ENCODE results near the gene WDFY4.

The WDFY4 gene

DNA sequence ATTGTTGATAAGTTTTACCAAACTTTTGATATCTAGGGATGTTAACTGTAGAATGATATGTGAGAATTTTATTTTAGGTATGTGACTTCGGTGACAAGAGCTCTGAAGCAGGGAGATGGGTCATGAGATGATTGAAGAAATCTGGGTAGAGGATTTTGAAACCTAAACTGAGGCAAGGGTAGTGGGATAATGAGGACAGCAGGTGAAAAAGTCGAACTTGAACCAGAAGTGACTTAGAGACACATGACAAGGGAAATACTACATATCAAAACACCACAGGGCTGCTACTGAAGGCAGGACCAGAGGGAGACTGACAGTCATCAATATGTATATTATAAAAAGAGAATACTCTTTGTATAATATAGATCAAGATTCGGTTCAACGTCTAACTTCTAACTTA lies 113.2 kb downstream of the WDFY4 start:
- peak; percentile 44 to 50 (median 49) for DNase-seq

- peak; percentile 85 to 95 (median 94) for DNase-seq
Measured at GRCh38 chr10:48798481-48799254, 114.0 kb downstream of the WDFY4 start.

DNA sequence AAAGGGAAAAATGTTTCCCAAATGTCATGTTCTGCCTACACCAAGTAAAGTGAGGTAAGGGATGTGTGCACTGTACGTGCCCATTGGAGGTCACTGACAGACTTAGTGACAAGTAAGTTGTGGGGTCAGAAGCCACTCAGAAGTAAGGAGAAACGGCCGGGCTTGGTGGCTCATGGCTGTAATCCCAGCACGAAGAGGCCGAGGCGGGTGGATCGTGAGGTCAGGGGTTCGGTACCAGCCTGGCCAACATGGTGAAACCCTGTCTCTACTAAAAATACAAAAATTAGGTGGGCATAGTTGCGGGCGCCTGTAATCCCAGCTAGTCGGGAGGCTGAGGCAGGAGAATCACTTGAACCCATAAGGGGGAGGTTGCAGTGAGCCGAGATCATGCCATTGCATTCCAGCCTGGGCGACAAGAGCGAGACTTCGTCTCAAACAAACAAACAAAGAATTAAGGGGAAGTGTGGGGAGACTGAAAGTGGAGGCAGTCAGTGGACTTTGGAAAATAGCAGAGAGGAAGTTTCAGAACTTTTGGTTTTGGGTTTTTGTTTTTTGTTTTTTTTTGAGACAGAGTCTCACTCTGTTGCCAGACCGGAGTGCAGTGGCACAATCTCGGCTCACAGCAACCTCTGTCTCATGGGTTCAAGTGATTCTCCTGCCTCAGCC lies 114.8 kb downstream of the WDFY4 start:
- peak; percentile 69 to 87 (median 81) for DNase-seq

DNA sequence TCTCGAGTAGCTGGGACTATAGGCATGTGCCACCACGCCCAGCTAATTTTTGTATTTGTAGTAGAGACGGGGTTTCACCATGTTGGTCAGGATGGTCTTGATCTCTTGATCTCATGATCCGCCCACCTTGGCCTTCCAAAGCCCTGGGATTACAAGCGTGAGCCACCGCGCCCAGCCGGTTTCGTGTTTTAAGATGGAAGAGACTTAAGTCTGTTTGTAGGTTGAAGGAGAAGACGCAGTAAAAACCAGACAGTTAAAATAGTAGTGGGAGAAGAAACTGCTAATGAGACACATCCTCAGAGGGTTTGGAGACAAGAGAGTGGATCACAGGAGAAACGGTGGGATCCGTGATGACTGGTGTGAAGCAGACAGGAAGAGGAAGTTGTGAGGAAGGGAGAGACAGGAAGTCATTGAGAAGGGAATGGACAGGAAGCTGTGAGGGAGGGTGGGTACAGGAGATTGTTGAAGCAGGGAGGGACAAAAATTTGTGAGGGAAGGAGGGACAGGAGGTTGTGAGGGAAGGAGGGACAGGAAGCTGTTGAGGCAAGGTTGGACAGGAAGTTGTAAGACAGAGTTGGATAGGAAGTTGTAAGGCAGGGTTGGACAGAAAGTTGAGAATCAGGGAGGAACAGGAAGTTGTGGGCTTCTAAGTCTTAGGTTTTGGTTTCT lies 115.5 kb downstream of the WDFY4 start:
- DNase-seq: peak; percentile 76 to 84 (median 77)

GRCh38 chr10:48801001-48801421 lies 116.3 kb downstream of the WDFY4 start:
- DNase-seq: peak; percentile 58 to 79 (median 78)

DNA sequence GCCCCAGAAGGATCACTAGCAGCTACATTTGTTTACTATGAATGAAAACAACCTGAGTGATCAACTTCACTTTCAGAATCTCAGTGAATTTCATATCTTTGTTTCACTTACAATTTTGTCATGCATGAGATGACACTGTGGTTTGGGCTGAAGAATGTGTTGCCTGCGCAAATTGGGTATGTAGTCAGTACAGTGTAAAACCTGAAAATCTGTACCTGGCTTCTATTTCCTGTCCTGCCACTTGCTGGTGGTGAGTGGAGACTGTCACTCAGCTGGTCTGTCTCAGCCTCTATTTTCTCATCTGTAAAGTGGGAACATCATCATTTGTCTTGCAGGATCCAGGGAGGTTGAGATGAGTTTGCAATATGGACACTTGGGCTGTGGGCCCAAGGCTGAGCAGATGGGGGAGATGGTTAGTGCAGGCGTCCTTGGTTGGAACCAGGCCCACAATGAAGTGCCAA lies 118.0 kb downstream of the WDFY4 start:
- DNase-seq: no peak

DNA sequence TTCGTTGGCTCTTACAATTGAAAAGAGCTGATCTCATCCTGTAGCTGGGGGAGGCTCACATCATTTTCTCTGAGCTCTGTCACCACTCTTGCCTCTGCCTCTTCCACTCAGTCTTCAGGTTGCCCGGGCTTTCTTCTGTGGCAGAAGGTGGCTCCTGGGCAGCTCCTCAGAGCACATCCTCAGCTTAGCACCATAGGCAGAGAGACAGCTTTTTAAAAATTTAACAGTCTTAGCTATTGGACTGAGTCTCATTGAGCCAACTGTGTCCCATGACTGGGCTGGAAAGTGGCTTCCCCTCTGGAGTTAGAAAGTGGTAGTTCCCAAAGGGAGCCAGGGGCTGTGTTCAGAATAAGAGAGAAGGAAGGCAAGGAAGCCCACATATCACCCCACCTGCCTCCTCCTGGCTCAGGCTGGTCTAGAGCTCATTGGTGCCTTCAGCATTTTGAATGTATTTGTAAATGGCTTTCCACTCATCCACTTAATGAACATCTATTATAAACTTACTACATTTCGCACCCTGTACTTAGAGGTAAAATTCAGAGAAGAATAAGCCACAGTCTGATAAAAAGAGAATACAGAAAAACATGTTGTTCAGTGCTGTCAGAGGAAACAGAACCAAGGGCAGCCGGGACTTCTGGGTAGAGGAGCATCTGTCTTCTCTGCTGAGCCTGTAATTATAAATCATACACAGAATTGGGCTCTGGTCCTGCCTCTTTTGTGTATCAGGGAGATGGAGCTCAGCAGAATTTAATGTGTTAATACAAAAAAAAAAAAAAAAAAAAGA lies 119.3 kb downstream of the WDFY4 start:
- DNase-seq: peak; percentile 40 to 44 (median 41)

DNA sequence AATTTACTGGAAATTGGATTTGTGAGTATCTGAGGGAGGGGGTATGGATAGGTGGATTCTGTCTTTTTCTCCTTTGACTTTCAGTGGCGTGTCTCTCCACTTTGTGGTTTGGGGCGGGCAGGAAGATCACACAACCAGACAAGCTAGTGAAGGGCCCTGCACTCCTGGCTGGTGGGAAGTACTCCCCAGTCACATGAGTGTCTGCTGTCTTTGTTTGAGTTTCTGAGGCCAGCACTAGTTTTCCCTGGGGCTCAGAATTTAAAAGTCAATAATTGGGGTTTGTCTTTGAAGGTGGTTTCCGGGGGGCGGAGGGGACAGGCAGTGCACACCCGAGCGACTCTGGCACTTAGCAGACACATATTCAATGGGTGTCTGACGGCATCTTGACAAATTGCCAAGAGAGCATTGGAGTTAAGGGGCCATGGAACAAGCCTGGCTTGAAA lies 120.1 kb downstream of the WDFY4 start:
- peak in 2 of 3 donors; percentile 22 to 40 for DNase-seq

DNA sequence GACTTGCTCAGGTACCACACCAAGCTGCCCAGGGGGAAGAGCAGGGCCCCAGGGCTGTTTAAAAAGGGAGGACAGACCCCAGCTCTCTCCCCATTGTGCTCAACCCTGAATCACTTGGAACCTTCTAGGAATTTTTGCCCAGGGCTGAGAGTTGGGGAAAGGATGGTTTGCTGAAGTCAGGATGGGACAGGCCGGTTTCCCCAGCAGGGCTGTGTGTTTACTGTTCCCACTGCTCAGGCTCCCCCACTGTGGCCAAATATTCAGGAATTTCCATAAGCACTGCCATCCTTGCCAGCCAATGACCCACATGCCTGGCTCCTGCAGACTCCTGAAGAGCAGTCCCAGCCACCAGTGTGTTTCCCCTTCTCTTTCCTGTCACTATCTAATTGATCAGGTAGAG lies 120.7 kb downstream of the WDFY4 start:
- no peak for DNase-seq

DNA sequence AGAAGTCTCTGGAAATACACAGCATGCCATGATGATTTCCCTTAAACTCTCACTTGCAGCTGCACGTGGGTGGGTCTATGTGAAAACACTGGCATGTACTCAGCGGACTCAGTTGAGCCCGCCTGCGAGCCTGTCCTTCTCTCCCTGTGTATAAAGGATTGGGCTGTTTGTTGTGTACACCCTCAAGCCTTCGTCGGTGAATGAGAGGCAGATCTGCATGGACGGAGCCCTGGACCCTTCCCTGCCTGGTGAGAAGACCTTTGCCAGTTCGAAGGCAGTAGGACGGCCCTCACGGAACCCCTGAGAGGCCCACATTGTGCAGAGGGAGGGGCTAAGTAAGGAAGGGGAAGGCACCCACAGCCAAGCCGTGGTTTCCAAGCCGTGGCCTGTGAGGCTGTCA lies 121.2 kb downstream of the WDFY4 start:
- DNase-seq: peak in 1 of 3 donors; percentile 23

GRCh38 chr10:48806342-48806741 lies 121.7 kb downstream of the WDFY4 start:
- DNase-seq: no peak

GRCh38 chr10:48807791-48808470 lies 123.3 kb downstream of the WDFY4 start:
- DNase-seq: no peak

- no peak for DNase-seq
Measured at GRCh38 chr10:48809261-48809660, 124.6 kb downstream of the WDFY4 start.

GRCh38 chr10:48811461-48811860 lies 126.8 kb downstream of the WDFY4 start:
- no peak for DNase-seq

GRCh38 chr10:48811917-48812316 lies 127.2 kb downstream of the WDFY4 start:
- no peak for DNase-seq

GRCh38 chr10:48813291-48813690 lies 128.6 kb downstream of the WDFY4 start:
- no peak for DNase-seq

GRCh38 chr10:48813825-48814224 lies 129.2 kb downstream of the WDFY4 start:
- no peak for DNase-seq

DNA sequence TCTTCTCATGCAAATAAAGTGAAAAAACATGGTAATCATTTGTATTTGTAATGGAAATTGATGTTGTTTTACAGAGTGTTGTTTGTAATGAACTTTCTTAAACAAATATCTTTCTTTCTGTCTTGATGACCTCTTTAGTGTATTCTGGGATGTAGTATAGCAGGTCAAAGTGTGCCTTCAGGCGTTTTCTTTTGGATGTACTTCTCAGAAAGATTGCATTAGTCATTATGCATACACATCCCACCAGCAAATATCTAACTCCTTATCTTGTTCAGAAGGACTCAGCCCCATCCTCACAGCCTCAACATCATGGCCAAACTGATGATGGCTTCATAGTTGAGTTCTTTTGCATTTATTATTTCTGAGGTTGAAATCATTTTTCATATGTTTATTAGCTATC lies 130.3 kb downstream of the WDFY4 start:
- DNase-seq: no peak

DNA sequence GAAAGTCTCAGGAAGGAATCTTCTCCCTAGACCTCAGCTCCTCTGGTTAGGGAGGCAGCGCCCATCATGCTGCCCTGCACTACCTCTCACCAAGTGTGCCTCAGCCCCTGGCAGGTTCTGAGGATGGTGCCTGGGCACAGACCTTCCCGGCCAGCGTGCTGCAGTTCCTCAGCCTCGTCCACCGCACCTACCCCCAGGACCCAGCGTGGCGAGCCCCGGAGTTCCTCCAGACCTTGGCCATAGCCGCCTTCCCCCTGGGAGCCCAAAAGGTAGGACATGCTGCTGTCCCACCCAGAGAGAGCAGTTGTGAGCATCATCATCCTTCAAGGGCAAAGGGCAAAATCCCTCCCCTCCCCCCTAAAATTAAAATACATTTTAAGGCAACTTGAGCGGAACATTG lies 132.5 kb downstream of the WDFY4 start:
- no peak for DNase-seq

- DNase-seq: no peak
Measured at GRCh38 chr10:48818081-48818480, 133.4 kb downstream of the WDFY4 start.

DNA sequence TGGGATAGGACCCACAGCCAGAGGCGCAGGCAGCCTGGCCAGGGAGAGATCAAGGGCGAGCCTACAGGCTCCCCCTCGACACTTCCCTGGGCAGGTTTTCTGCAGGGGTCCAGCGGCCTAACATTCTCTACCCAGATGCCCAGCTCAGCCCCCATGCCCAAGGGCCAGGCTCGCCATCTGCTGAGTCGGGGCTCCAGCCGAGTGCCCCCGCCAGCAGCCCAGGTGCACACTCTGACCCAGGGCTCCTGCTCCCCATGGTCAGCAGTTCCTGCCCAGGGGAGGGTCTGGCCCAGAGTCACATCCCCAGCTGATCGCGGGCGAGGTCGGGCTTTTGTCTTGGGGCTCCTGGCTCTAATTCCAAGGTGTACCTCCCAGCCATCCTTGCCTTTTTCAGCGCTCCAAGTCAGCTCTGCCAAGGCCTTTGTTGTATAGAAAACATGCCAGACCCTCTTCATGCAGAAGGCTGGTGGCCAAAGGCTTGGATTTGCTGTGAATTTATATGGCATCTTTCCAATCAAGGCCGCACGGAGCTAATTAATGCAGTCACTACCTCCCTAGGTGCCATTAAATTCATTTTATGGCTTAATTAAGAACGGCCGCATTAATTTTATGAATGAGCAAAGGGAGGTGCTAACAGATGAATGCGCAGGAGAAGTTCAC lies 134.3 kb downstream of the WDFY4 start:
- DNase-seq: no peak

DNA sequence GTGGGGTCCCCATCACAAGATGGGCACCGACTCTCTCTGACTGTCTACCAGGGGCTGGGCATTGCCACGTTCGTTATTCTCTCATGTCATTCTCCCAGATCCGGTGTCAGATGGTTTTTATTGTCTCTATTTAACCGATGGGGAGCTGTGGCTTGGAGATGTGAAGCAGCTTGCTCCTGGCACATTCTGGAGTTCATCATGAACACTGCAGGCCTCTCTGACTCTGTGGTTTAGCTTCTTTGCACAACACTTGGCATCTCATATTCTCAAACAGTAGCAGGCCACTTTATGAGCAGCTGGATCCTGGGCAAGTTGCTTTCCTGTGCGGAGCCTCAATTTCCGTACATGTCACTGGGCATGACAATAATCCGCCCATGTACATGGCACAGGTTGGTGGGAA lies 135.1 kb downstream of the WDFY4 start:
- no peak for DNase-seq
